ENCODE measurements around the gene CNTFR.

CNTFR gene

DNA sequence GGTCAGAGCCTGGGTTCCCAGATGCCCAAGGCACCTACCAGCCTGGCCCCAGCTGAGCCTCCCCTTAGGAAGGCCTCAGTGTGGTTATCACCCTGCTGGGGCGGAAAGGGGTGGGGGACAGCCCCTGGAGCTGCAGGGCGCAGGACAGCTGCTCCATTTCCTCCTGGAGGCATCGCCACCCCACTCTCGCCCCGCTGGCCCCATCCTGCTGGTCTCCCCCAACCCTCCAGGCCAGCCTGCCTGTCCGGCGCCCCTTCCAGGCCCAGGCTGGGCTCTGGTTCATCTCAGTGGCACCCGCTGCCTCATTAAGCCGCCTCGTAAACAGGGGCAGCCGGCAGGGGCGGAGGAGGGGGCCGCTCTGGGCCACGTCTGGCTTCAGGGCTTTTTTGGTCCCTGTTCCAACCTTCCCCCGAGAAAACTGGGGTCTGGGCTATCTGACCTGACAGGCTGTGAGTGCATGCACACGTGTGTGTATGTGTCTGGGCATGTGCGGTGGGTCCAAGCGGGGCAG is 36.0 kb downstream of the CNTFR start:
- peak overlapping the region in 9 of 11 experiments; percentile 37 to 76 (median 60); a peak in 19 of 22 replicates for H3K4me2 ChIP-seq
- TF ChIP-seq Cebpa-rat (IDR thresholded peaks at IDR 0.05), result no peak
- H3K9me3 ChIP-seq (replicated peaks in 1 of 11), result no peaks in the 10 kb centered on the region
- peaks cover 0 to 58% (median 7%) of the 10 kb centered on the region in 11 experiments; a peak in 10 of 22 replicates for H4K20me1 ChIP-seq
- no peak overlapping the region for H3K4me3 ChIP-seq
- peak overlapping the region in 1 of 11 experiments; percentile 6; a peak in 1 of 22 replicates for H3K27ac ChIP-seq
- H3K9ac ChIP-seq, result no peak overlapping the region
- H3K4me1 ChIP-seq, result peaks cover 0 to 33% (median 30%) of the 10 kb centered on the region in 10 experiments; a peak in 17 of 20 replicates
- H3K27me3 ChIP-seq, result peaks cover 8 to 18% (median 12%) of the 10 kb centered on the region in 11 experiments; a peak in 19 of 22 replicates
- no peaks in the 10 kb centered on the region for H3K36me3 ChIP-seq

DNA sequence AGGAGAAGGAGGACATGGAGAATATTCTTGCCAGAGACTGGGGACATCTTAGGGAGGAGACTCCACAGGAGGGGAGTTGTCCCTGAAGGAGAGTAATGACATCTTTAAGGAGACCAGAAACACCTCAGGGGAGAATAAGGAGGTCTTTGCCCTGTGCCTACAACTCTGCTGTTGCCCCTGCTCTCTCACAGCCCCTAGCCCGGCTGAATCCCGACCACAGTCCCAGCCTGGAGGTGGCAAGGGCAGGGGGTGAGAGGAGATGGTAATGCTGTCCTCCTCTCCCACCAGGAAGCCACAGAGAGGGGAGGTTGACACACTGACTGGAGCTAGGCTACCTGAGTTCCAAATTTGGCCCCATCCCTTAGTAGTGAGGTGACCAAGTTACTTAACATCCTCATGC is 36.5 kb downstream of the CNTFR start:
- no peaks in the 10 kb centered on the region for H3K36me3 ChIP-seq
- H3K9ac ChIP-seq, result no peak overlapping the region
- TF ChIP-seq Cebpa-rat (IDR thresholded peaks at IDR 0.05), result no peak
- H3K4me2 ChIP-seq, result peak overlapping the region in 8 of 11 experiments; percentile 26 to 76 (median 56); a peak in 13 of 22 replicates
- peaks cover 2 to 13% (median 6%) of the 10 kb centered on the region in 11 experiments; a peak in 14 of 22 replicates for H3K27me3 ChIP-seq
- H3K9me3 ChIP-seq (replicated peaks in 1 of 11), result no peaks in the 10 kb centered on the region
- peaks cover 0 to 33% (median 30%) of the 10 kb centered on the region in 10 experiments; a peak in 17 of 20 replicates for H3K4me1 ChIP-seq
- H3K27ac ChIP-seq, result no peak overlapping the region
- no peak overlapping the region for H3K4me3 ChIP-seq
- H4K20me1 ChIP-seq, result peaks cover 0 to 52% (median 8%) of the 10 kb centered on the region in 11 experiments; a peak in 10 of 22 replicates

DNA sequence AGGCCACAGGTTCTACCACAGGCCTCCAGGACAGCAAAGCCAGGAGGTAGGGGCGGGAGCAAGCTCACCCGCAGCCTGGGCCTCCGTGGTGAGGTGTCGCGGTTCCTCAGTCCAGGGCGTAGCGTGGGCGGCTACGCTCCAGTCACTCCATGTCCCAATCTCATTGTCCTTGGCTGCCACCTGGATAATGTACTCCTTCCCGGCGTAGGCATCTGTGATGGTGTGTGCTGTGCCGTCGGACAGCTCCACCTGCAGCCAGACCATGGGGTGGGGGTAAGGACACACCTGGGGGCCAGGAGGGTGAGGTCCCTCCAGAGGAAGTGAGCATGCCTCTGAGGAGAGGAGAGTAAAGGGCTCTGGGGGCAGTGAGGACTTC is 36.9 kb downstream of the CNTFR start:
- Histone ChIP-seq H3K4me3 (no peak overlapping the region), H4K20me1 (peaks cover 0 to 51% (median 10%) of the 10 kb centered on the region in 11 experiments; a peak in 10 of 22 replicates), H3K9me3 (replicated peaks in 1 of 11) (no peaks in the 10 kb centered on the region), H3K36me3 (no peaks in the 10 kb centered on the region), H3K4me2 (peak overlapping the region in 9 of 11 experiments; percentile 21 to 76 (median 51); a peak in 15 of 22 replicates), H3K27ac (no peak overlapping the region), H3K27me3 (peaks cover 0 to 12% (median 2%) of the 10 kb centered on the region in 11 experiments; a peak in 6 of 22 replicates), H3K9ac (no peak overlapping the region), H3K4me1 (peaks cover 0 to 33% (median 30%) of the 10 kb centered on the region in 10 experiments; a peak in 17 of 20 replicates)
- no peak for TF ChIP-seq Cebpa-rat (IDR thresholded peaks at IDR 0.05)

DNA sequence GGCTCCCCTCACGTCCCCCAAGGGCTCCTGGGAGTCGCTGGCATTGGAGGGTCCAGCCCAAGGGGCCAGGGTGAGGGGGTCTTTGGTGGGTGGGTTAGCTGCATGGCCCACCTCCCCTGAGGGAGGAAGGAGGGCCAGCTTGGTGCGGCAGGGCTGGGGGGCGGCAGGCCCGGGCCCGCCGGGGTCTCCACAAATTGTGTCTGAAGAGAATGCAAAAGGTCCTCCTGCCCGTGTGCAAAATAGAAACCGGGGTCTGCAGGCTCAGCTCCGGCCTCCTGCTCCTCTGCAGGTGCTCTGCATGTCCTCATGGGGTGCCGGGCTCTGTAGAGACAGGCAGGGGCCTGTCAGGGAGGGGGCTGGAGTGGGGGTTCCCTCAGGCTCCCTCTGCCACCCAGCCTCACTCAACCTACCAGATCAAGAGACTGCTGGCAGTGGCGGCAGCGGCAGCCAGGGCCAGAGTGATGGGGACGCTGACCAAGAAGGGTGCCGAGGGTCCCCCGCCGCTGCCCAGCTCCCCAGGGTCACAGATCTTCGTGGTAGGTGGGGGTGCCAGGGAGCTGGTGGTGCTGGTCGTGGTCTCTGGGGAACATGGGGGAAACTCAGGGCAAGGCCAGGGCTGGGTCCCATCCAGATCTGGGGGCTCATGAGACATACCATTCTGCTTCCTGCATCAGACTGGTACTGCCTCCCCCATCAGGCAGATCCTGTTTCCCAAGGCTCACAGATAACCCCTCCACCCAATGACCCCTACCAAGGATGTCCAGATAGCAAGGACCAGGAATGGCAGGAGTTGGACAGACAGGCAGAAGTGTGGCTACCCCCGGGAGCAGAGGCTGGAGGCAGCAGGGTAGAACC is 37.5 kb downstream of the CNTFR start:
- no peak overlapping the region for H3K4me3 ChIP-seq
- H3K27me3 ChIP-seq, result peaks cover 0 to 12% (median 0%) of the 10 kb centered on the region in 11 experiments; a peak in 2 of 22 replicates
- H3K36me3 ChIP-seq, result no peaks in the 10 kb centered on the region
- H3K9me3 ChIP-seq (replicated peaks in 1 of 11), result no peaks in the 10 kb centered on the region
- no peak for TF ChIP-seq Cebpa-rat (IDR thresholded peaks at IDR 0.05)
- peaks cover 0 to 33% (median 30%) of the 10 kb centered on the region in 10 experiments; a peak in 17 of 20 replicates for H3K4me1 ChIP-seq
- H3K27ac ChIP-seq, result no peak overlapping the region
- H3K9ac ChIP-seq, result no peak overlapping the region
- H3K4me2 ChIP-seq, result peak overlapping the region in 9 of 11 experiments; percentile 21 to 76 (median 51); a peak in 15 of 22 replicates
- peaks cover 0 to 51% (median 10%) of the 10 kb centered on the region in 11 experiments; a peak in 10 of 22 replicates for H4K20me1 ChIP-seq

DNA sequence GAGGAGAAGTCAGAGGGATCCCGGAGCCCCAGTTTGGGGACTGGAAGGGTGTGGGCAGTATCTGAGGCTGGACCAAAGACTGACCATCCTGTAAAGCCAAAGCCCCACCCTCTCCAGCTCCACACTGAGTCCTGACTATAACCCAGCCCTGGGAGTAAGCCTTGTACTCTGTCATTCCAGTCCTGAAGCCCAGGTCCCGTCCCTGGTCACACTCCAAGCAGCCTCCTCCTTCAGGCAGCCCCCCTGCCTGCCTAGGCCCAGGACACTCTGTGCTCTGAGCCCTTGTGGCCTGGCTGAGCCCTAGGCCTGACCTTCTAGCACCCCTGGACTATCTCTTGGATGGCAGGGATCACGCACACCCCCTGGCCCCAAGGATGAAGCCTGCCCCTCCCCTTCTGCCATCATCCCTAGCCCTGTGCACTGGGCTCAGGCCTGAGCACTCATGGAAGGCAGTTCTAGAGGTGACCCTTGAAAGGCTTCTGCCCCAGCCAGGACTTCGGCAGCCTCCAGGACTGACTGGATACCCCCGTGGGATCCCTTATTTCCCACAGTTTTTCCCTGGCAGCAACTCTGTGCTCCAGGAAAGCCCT is 38.7 kb downstream of the CNTFR start:
- H4K20me1 ChIP-seq, result peaks cover 0 to 51% (median 10%) of the 10 kb centered on the region in 11 experiments; a peak in 11 of 22 replicates
- H3K4me1 ChIP-seq, result peaks cover 0 to 33% (median 30%) of the 10 kb centered on the region in 10 experiments; a peak in 17 of 20 replicates
- H3K4me2 ChIP-seq, result no peak overlapping the region
- H3K9ac ChIP-seq, result no peak overlapping the region
- H3K36me3 ChIP-seq, result no peaks in the 10 kb centered on the region
- TF ChIP-seq Cebpa-rat (IDR thresholded peaks at IDR 0.05), result no peak
- peaks cover 0 to 12% (median 0%) of the 10 kb centered on the region in 11 experiments; a peak in 2 of 22 replicates for H3K27me3 ChIP-seq
- H3K27ac ChIP-seq, result no peak overlapping the region
- no peak overlapping the region for H3K4me3 ChIP-seq
- H3K9me3 ChIP-seq (replicated peaks in 1 of 11), result no peaks in the 10 kb centered on the region

DNA sequence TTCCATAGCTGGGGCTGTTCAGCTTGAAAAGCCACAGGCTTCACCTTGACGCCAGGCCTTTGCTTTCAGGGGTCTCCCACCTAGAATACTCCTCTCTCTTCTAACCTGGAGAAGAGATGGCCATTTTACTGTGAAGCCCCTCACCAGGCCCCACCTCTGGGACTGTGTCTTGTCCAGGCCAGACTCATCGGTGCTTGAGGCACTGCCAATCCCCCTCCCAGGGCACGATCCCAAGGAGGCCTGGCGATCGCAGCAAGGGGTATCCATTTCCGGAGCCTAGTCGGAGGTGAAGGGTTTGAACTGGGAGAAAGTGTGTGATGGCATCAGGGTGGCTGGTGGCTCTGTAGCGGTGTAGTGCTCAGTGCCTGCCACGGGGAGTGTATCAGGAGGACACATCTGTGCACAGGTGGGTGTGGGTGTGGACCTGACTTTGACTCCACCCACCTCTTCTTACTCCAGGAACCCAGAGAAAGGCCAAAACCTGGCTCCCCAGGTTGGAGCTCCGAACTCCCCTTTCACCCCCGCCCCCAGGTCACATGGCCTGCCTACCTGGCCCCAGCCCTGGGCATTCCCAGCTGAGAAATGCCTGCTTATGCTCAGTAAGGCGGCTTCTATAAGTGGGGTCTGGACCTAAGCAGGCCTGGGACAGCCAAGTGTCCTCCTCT is 39.4 kb downstream of the CNTFR start:
- Histone ChIP-seq H3K27me3 (peaks cover 0 to 12% (median 0%) of the 10 kb centered on the region in 11 experiments; a peak in 2 of 22 replicates), H3K4me2 (no peak overlapping the region), H3K36me3 (no peaks in the 10 kb centered on the region), H4K20me1 (peaks cover 0 to 51% (median 10%) of the 10 kb centered on the region in 11 experiments; a peak in 11 of 22 replicates), H3K4me3 (no peak overlapping the region), H3K4me1 (peaks cover 0 to 33% (median 30%) of the 10 kb centered on the region in 10 experiments; a peak in 17 of 20 replicates), H3K9ac (no peak overlapping the region), H3K27ac (no peak overlapping the region), H3K9me3 (replicated peaks in 1 of 11) (no peaks in the 10 kb centered on the region)
- TF ChIP-seq Cebpa-rat (IDR thresholded peaks at IDR 0.05), result no peak

DNA sequence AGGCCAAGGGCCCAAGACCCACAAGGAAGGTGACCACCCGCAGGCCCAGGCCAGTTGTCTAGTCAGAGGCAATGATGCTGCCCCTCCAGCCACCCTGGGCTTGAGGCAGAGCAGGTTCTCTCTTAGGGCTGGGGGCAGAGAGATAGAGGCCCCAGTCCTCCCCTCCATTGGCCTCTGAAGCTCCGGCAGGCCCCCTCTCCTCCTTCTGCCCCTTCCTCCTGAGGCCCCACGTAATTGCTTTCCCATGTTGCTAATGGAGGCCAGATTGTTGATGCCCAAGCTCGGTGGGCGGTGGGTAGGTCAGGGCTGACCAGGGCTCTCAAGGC is 40.2 kb downstream of the CNTFR start:
- no peaks in the 10 kb centered on the region for H3K36me3 ChIP-seq
- H4K20me1 ChIP-seq, result peaks cover 0 to 44% (median 10%) of the 10 kb centered on the region in 11 experiments; a peak in 11 of 22 replicates
- no peaks in the 10 kb centered on the region for H3K9me3 ChIP-seq (replicated peaks in 1 of 11)
- H3K9ac ChIP-seq, result no peak overlapping the region
- no peak overlapping the region for H3K27ac ChIP-seq
- H3K4me2 ChIP-seq, result no peak overlapping the region
- peaks cover 0 to 12% (median 0%) of the 10 kb centered on the region in 11 experiments; a peak in 2 of 22 replicates for H3K27me3 ChIP-seq
- H3K4me3 ChIP-seq, result no peak overlapping the region
- H3K4me1 ChIP-seq, result peaks cover 0 to 26% (median 24%) of the 10 kb centered on the region in 10 experiments; a peak in 17 of 20 replicates
- TF ChIP-seq Cebpa-rat (IDR thresholded peaks at IDR 0.05), result no peak

DNA sequence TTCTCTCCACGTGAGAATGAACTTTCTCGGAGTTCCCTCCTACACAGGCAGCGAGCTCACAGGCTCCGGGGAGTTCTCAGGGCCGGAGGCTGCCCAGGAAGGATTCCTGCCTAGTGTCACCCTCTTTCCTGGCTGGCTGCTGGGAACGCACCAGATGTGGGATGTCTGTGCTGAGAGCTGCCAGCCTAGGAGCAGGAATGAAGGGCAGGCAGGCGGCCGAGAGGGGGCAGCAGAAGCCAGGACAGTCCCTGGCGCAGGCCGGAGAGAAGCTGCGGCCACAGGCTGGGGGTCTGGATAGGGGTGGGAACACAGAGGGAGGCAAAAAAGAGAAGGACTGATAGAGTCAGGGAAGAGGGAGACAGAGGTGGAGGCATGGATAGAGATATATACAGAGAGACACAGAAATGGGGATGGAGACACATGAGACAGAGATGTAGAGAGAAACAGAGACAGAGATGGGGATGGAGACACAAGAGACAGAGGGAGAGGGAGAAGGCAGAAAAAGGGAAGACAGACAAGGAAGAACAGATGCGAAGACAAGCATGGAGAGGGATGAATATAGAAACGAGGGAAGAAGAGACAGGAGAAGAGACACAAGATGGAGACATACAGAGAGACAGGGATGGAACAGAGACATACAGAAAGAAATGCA is 41.4 kb downstream of the CNTFR start:
- Histone ChIP-seq H3K4me2 (no peak overlapping the region), H3K4me1 (peaks cover 0 to 13% (median 11%) of the 10 kb centered on the region in 10 experiments; a peak in 13 of 20 replicates), H3K27ac (no peak overlapping the region)

More for the DNA sequence above, 41.4 kb downstream of the CNTFR start:
- Histone ChIP-seq H3K9me3 (replicated peaks in 1 of 11) (no peaks in the 10 kb centered on the region), H4K20me1 (peaks cover 0 to 32% (median under 1%) of the 10 kb centered on the region in 11 experiments; a peak in 7 of 22 replicates), H3K27me3 (peaks cover 0 to 6% (median 0%) of the 10 kb centered on the region in 11 experiments; a peak in 1 of 22 replicates), H3K9ac (no peak overlapping the region), H3K36me3 (no peaks in the 10 kb centered on the region), H3K4me3 (no peak overlapping the region)
- no peak for TF ChIP-seq Cebpa-rat (IDR thresholded peaks at IDR 0.05)

Data from BLaER1 treated with 17β-estradiol and CSF1 and Interleukin-3, amounts not matched to agents 10 nM and 100 nM (cell line).